H4 (cell line): ENCODE data around the gene CDH10. TPM values are rescaled to one million over a fixed set of nuclear protein-coding genes. Genes with fewer than 3 reads are reported as not detected.

Experiments
- DNase-seq: peaks from one replicate; pipeline ENCODE4 v3.0.0-alpha.2; 2015; ENCODE audit warnings: low spot score
- total RNA-seq: library from RNA; depleted of rRNA; stranded (reverse); fragments of >200 nt; shearing (Covaris generic); gene quantifications from 2 replicates; pipeline ENCODE4 v1.2.3, GENCODE V29; 2014; rRNA removed

The CDH10 gene
- total RNA-seq, result 2.5 TPM in 2 replicates

- DNase-seq, result peak; percentile 60
These were observed at the start of gene CDH10 for GRCh38 chr5:24644761-24645160. TSS of gene CDH10 (minus strand) at chr5:24644978. CDS start at chr5:24593490, 51,488 bp downstream.

- DNase-seq, result no peak
These were observed 48.8 kb upstream of the CDH10 start for GRCh38 chr5:24693609-24694008.

- DNase-seq, result no peak
These were observed 46.3 kb upstream of the CDH10 start for GRCh38 chr5:24691074-24691473.

- DNase-seq, result no peak
These were observed 36.3 kb upstream of the CDH10 start for GRCh38 chr5:24681106-24681505.

- DNase-seq, result no peak
These were observed 23.3 kb upstream of the CDH10 start for GRCh38 chr5:24668050-24668449.

GRCh38 chr5:24649531-24649930 is 4.8 kb upstream of the CDH10 start:
- DNase-seq, result no peak

GRCh38 chr5:24646915-24647314 is 2.1 kb upstream of the CDH10 start:
- no peak for DNase-seq

- no peak for DNase-seq
These were observed 705 bp upstream of the CDH10 start for GRCh38 chr5:24645483-24645882.

- no peak for DNase-seq
These were observed 898 bp downstream of the CDH10 start for GRCh38 chr5:24643880-24644279.

- DNase-seq, result no peak
These were observed 1.6 kb downstream of the CDH10 start for GRCh38 chr5:24643156-24643555.

GRCh38 chr5:24642022-24642421 is 2.8 kb downstream of the CDH10 start:
- DNase-seq, result peak; percentile 64

GRCh38 chr5:24635209-24635608 is 9.6 kb downstream of the CDH10 start:
- DNase-seq, result no peak

- peak; percentile 56 for DNase-seq
These were observed 11.0 kb downstream of the CDH10 start for GRCh38 chr5:24633715-24634325.

- DNase-seq, result no peak
These were observed 12.4 kb downstream of the CDH10 start for GRCh38 chr5:24632353-24632752.

GRCh38 chr5:24630918-24631317 is 13.9 kb downstream of the CDH10 start:
- no peak for DNase-seq

GRCh38 chr5:24629798-24630197 is 15.0 kb downstream of the CDH10 start:
- DNase-seq, result no peak

GRCh38 chr5:24624872-24625271 is 19.9 kb downstream of the CDH10 start:
- DNase-seq, result no peak

- DNase-seq, result no peak
These were observed 21.2 kb downstream of the CDH10 start for GRCh38 chr5:24623624-24624023.

GRCh38 chr5:24623031-24623430 is 21.7 kb downstream of the CDH10 start:
- no peak for DNase-seq

- peak; percentile 48 for DNase-seq
These were observed 23.0 kb downstream of the CDH10 start for GRCh38 chr5:24621792-24622191.

- no peak for DNase-seq
These were observed 28.2 kb downstream of the CDH10 start for GRCh38 chr5:24616566-24616965.

- no peak for DNase-seq
These were observed 29.6 kb downstream of the CDH10 start for GRCh38 chr5:24615159-24615558.

- DNase-seq, result no peak
These were observed 35.1 kb downstream of the CDH10 start for GRCh38 chr5:24609706-24610105.

GRCh38 chr5:24606971-24607370 is 37.8 kb downstream of the CDH10 start:
- DNase-seq, result no peak
